GM21367 (cell line): ENCODE data around the gene MTMR3.
"Not testable (repeated sequence)": the region's sequence is repeated elsewhere in the genome, so short reads cannot be mapped to it uniquely, and the experiment has no call there.

ENCODE experiments used
- ATAC-seq: cut with Tn5 transposase; IDR thresholded peaks from one replicate; pipeline ENCODE4 v1.9.1; 2021; ENCODE audit not compliant: unreplicated experiment

MTMR3 gene

DNA sequence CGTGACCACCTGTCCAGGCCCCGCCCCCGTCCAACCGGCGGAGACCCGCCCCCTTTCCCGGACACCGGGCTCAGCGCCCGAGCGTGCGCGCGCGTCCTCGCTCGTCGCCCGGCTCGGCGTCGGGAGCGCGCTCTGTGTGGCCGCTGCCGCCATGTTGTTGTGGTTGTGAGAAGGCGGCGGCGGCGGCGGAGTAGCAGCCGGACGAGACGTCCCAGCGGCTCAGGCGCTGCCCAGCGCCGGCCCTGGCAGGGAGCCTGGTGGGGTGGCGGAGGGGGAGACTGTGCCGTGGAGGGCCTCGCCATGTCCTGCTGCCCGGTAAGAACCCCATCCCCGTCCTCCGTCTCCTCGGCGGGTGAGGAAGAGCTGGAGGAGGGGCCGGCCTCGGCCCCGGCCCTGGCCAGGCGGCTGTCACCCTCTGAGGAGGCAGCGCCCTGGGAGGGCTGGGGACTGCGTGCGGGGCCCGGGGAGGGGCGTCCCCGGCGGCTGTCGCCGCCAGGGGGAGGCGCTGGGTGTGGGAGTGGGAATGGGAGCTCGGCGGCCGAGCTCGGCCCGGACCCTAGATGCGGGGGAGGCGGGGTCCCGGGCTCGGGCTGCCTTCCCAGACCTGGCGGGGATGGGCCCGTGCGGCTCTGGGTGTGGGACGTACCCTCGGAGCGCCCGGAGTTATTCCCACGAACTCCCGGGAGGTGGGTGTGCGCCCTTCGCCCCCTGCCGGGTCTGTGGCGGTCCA, at the start of gene MTMR3:
MTMR3 (plus strand) TSS at position 130 of the 730 bp plus-strand sequence. CDS start 87,886 bp downstream, outside the sequence.
- peak; percentile 57 for ATAC-seq

GRCh38 chr22:29833392-29833965, 49.5 kb upstream of the MTMR3 start:
- no peak for ATAC-seq

- ATAC-seq: no peak
Measured at GRCh38 chr22:29834046-29834445, 48.9 kb upstream of the MTMR3 start.

DNA sequence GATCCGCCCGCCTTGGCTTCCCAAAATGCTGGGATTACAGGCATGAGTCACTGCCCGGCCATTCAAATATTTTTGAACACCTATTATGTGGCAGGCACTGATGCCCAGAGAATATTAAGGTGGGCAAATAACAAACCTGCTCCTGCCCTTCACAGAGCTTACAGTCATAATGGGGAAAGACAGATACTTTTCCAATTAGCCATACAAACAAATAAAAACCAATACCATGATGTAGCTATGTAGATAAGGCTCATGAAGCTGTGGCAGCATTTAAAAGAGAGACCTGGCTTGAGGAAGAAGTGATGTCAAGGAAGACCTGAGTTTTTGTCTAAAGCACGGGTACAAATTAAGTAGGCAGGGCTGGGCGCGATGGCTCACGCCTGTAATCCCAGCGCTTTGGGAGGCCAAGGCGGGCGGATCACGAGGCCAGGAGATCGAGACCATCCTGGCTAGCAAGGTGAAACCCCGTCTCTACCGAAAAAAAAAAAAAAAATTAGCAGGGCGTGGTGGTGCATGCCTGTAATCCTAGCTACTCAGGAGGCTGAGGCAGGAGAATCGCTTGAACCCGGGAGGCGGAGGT, 46.1 kb upstream of the MTMR3 start:
- ATAC-seq: not testable (repeated sequence)

DNA sequence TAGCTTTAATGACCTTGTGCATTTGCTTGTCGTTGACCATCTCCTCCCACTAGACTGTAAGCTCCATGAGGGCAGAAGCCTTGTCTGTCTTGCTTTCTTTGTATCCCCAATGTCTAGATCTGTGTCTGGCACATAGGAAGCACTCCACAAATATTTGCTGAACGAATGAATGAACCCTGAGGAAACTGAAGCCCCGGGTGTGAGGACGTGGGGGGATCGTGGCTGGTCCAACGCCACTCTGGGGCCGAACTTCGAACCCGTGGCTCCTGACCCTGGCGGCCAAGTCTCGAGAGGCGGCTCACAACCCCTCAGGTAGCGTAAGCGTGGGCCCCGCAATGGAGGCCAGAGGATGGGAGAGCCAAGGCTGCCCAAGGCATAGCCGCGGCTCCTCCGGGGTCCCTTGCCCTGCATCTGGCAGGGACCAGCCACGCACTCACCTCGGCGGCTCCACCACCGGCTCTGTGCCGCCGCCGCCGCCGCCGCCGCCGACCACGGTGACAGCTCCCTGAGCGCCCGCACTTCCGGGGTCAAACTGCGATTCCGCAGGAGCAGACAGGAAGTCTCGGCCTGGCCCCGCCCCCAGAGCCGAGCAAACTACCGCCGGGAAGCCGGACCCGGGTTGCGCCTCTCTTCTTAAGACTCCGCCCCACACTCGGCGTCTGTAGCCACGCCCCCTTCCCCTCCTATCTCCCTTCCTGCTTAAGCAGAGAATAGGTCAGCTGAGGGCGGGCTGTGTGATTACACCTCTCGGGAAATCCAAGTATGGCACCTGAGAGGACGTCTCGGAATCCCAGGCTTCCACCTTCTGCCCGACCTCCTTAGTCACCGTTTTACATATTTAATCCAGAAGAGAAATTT, 45.0 kb upstream of the MTMR3 start, which contains the start of gene ASCC2:
ASCC2 (minus strand) TSS at position 534 of the 858 bp plus-strand sequence. CDS start 5,949 bp downstream, outside the sequence.
- peak; percentile 86 for ATAC-seq

GRCh38 chr22:29838599-29838956, 44.4 kb upstream of the MTMR3 start:
- no peak for ATAC-seq

DNA sequence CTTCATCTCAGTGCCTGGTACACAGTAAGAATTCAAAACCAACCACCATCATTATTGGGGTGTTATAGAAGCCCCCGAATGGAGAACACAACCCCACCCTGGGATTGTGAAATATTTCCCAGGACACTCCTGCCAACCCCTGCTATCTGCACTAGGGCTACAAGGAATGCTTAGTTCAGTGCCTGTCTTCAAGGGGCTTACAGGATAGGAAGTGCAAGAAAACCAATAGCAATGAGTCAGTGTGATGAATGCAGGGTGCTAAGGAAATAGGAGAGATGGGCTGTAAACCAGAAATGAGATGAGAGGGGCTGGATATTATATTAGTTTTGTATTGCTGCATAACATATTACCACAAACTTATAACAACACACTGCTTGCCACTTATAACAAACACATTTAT, 43.9 kb upstream of the MTMR3 start:
- ATAC-seq: no peak

GRCh38 chr22:29840498-29840897, 42.5 kb upstream of the MTMR3 start:
- no peak for ATAC-seq

- no peak for ATAC-seq
Measured at GRCh38 chr22:29842172-29842571, 40.8 kb upstream of the MTMR3 start.

DNA sequence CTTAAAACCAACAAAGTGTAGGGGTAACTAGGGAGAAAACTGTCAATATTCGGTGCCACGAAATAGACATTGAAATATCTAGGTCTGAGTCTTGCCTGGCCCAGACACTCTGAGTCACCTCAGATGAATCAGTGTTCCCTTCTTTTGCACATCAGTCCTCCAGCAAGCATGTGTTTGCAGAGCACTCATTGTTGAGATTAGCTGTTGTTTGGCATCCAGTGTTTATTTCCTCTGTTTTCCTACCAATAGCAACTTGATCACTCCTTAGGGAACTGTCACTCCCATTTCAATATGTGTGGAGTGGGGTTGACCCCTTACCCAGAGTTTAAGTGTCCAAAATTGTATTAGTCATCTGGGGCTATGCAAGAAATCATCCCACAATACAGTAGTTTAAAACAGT, 40.2 kb upstream of the MTMR3 start:
- ATAC-seq: no peak

- no peak for ATAC-seq
Measured at GRCh38 chr22:29846290-29846689, 36.7 kb upstream of the MTMR3 start.

- ATAC-seq: no peak
Measured at GRCh38 chr22:29848111-29848510, 34.9 kb upstream of the MTMR3 start.

- no peak for ATAC-seq
Measured at GRCh38 chr22:29854432-29854831, 28.5 kb upstream of the MTMR3 start.

DNA sequence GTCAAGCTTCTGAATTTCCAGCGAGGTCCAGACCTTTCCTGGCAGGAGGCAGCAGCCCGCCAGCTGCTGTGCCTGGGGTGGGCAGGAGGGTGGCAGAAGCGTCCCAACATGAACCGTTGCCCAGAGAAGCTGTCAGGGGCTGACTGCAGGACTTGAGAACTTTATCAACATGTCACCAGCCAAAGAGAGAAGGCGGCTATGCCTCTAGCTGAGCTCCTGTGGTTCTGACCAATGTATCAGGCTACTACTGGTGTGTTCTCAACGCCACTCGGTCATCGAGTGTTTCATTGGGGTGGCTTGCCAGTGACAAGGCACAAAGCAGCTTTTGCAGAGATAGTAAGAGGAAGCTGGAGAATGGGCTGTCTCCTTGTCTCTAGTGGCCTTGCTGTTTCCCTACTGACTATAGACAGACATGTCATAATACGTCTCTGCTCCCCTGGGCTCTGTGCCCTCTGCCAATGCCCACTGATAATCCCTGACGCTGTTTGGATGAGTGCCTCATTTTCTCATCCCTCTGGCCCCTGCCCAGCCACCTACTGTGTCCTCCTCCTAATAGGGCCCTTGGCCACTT, 27.3 kb upstream of the MTMR3 start:
- ATAC-seq: no peak

DNA sequence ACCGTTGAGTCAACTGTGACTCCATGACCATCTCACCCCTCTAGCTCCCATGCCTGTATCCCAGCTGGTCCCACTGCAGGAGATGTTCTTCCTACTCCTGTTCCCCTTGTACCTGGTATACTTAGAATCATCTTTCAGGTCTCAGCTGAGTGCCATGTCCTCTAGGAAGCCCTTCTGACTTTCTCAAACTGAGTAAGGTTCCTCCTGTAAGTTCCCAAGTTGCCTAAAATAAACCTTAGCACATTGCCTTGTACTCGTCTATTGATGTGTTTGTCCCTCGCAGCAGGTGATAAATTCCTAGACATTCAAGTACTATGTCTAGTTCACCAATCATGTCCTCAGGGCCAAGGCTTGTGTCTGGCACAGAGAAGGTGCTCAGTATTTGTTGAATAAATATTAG, 26.5 kb upstream of the MTMR3 start:
- ATAC-seq: no peak

DNA sequence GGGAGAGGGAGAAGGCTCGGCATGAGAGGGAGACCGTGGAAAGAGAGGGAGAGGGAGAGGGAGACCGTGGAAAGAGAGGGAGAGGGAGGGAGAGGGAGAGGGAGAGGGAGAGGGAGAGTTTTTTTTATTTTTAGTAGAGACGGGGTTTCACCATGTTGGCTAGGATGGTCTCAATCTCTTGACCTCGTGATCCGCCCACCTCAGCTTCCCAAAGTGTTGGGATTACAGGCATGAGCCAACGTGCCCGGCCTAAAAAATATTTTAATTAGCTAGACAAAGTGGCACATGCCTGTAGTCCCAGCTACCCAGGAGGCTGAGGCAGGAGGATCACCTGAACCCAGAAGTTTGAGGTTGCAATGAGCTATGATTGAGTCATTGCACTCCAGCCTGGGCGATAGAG, 23.9 kb upstream of the MTMR3 start:
- not testable (repeated sequence) for ATAC-seq

- no peak for ATAC-seq
Measured at GRCh38 chr22:29860006-29860766, 22.8 kb upstream of the MTMR3 start.

- no peak for ATAC-seq
Measured at GRCh38 chr22:29861672-29862297, 21.2 kb upstream of the MTMR3 start.

- ATAC-seq: not testable (repeated sequence)
Measured at GRCh38 chr22:29865572-29865971, 17.4 kb upstream of the MTMR3 start.

DNA sequence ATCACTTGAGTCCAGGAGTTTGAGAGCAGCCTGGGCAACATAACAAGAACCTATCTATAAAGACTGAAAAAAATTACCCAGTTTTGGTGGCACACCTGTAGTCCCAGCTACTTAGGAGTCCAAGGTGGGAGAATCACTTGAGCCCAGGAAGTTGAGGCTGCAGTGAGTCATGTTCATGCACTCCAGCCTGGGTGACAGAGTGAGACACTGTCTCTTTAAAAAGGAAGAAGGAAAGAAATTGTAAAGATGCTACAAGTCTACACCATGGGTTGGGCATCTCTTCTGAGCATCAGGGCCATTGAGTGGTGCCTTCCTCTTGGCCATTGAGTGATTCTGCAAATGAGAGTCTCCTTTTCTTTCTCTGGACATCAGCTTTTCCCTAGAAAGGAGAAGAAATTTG, 15.7 kb upstream of the MTMR3 start:
- no peak for ATAC-seq
